ENCODE measurements around the gene ZNF311.

ZNF311 gene

GRCh38 chr6:29035951-29036350, 30.8 kb upstream of the ZNF311 start:
- no peaks in the 10 kb centered on the region for H3K9me2 ChIP-seq (replicated peaks; ENCODE audit: control insufficient read depth, low read length)
- H4K20me1 ChIP-seq (ENCODE audit: control insufficient read depth, insufficient read depth, low read depth, low read length), result no peaks in the 10 kb centered on the region
- H3K4me1 ChIP-seq (ENCODE audit: control insufficient read depth, low read length), result no peaks in the 10 kb centered on the region
- no peaks in the 10 kb centered on the region for H3F3A ChIP-seq (ENCODE audit: control insufficient read depth, insufficient read depth)
- H3K36me3 ChIP-seq (ENCODE audit: control insufficient read depth, low read length), result no peaks in the 10 kb centered on the region
- H3K4me2 ChIP-seq (ENCODE audit: low read length), result no peak overlapping the region
- H3K79me2 ChIP-seq (ENCODE audit: control insufficient read depth, low read length), result no peaks in the 10 kb centered on the region
- H3K27ac ChIP-seq (ENCODE audit: low read depth, low read length), result no peak overlapping the region
- TF ChIP-seq CTCF (IDR thresholded peaks at IDR 0.05; ENCODE audit: low read depth, low read length, poor library complexity, severe bottlenecking), result no peak
- TF ChIP-seq EZH2phosphoT487 (IDR thresholded peaks at IDR 0.05; ENCODE audit: borderline replicate concordance, low read length), result no peak
- H3K9me3 ChIP-seq (ENCODE audit: control insufficient read depth, insufficient read depth, low read length), result no peaks in the 10 kb centered on the region
- H3K4me3 ChIP-seq (ENCODE audit: low read length), result no peak overlapping the region
- no peaks in the 10 kb centered on the region for H3K27me3 ChIP-seq (ENCODE audit: control insufficient read depth, low read length)

- Histone ChIP-seq H3K36me3 (ENCODE audit: control insufficient read depth, low read length) (no peaks in the 10 kb centered on the region), H3K27me3 (ENCODE audit: control insufficient read depth, low read length) (peaks cover 10% of the 10 kb centered on the region; the same call in 1 of the 2 replicates), H3K79me2 (ENCODE audit: control insufficient read depth, low read length) (no peaks in the 10 kb centered on the region), H3F3A (ENCODE audit: control insufficient read depth, insufficient read depth) (no peaks in the 10 kb centered on the region), H3K4me1 (ENCODE audit: control insufficient read depth, low read length) (no peaks in the 10 kb centered on the region), H3K27ac (ENCODE audit: low read depth, low read length) (no peak overlapping the region), H3K4me3 (ENCODE audit: low read length) (no peak overlapping the region), H4K20me1 (ENCODE audit: control insufficient read depth, insufficient read depth, low read depth, low read length) (no peaks in the 10 kb centered on the region), H3K9me3 (ENCODE audit: control insufficient read depth, insufficient read depth, low read length) (no peaks in the 10 kb centered on the region), H3K9me2 (replicated peaks; ENCODE audit: control insufficient read depth, low read length) (no peaks in the 10 kb centered on the region), H3K4me2 (ENCODE audit: low read length) (no peak overlapping the region)
- TF ChIP-seq EZH2phosphoT487 (IDR thresholded peaks at IDR 0.05; ENCODE audit: borderline replicate concordance, low read length) (no peak), CTCF (IDR thresholded peaks at IDR 0.05; ENCODE audit: low read depth, low read length, poor library complexity, severe bottlenecking) (no peak)
Observed at GRCh38 chr6:29028821-29029220, 23.7 kb upstream of the ZNF311 start.

- no peak overlapping the region for H3K4me2 ChIP-seq (ENCODE audit: low read length)
- H3K9me3 ChIP-seq (ENCODE audit: control insufficient read depth, insufficient read depth, low read length), result no peaks in the 10 kb centered on the region
- H3K36me3 ChIP-seq (ENCODE audit: control insufficient read depth, low read length), result no peaks in the 10 kb centered on the region
- H3F3A ChIP-seq (ENCODE audit: control insufficient read depth, insufficient read depth), result no peaks in the 10 kb centered on the region
- H3K9me2 ChIP-seq (replicated peaks; ENCODE audit: control insufficient read depth, low read length), result no peaks in the 10 kb centered on the region
- H3K79me2 ChIP-seq (ENCODE audit: control insufficient read depth, low read length), result no peaks in the 10 kb centered on the region
- H3K27me3 ChIP-seq (ENCODE audit: control insufficient read depth, low read length), result peaks cover 10% of the 10 kb centered on the region; the same call in 1 of the 2 replicates
- H4K20me1 ChIP-seq (ENCODE audit: control insufficient read depth, insufficient read depth, low read depth, low read length), result no peaks in the 10 kb centered on the region
- H3K4me1 ChIP-seq (ENCODE audit: control insufficient read depth, low read length), result no peaks in the 10 kb centered on the region
- no peak overlapping the region for H3K4me3 ChIP-seq (ENCODE audit: low read length)
- TF ChIP-seq EZH2phosphoT487 (IDR thresholded peaks at IDR 0.05; ENCODE audit: borderline replicate concordance, low read length) (no peak), CTCF (IDR thresholded peaks at IDR 0.05; ENCODE audit: low read depth, low read length, poor library complexity, severe bottlenecking) (no peak)
- H3K27ac ChIP-seq (ENCODE audit: low read depth, low read length), result no peak overlapping the region
Observed at GRCh38 chr6:29025927-29026585, 20.9 kb upstream of the ZNF311 start.
